Astrocyte (in vitro differentiated cells and primary cell): Measurements from ENCODE around the gene VSTM5. TPM values are rescaled to one million over a fixed set of nuclear protein-coding genes. Genes with fewer than 3 reads are reported as not detected.

Source experiments
- DNase-seq: peaks from one replicate; pipeline ENCODE4 v3.0.0-alpha.2; 2010; ENCODE audit warnings: low read depth
- FAIRE-seq: peaks from 2 replicates; lab custom pipeline; 2011; peaks lifted over from hg19 to GRCh38; lab: Jason Lieb, UNC
- H2AFZ ChIP-seq: 2 replicates; pipeline ENCODE4 v1.6.0; 2012; ENCODE audit warnings: low read depth, low read length, inconsistent platforms
- H3K27ac ChIP-seq: 2 replicates; pipeline ENCODE4 v1.5.1; 2011; ENCODE audit warnings: low read depth, low read length, inconsistent platforms
- H3K27me3 ChIP-seq: 2 replicates; pipeline ENCODE4 v1.6.0; 2011; ENCODE audit warnings: low read length, inconsistent platforms; ENCODE audit not compliant: insufficient read depth
- H3K36me3 ChIP-seq: 2 replicates; pipeline ENCODE4 v1.5.1; 2011; ENCODE audit warnings: low read length, inconsistent platforms; ENCODE audit not compliant: insufficient read depth
- H3K4me1 ChIP-seq: 2 replicates; pipeline ENCODE4 v1.5.1; 2011; ENCODE audit warnings: low read length, inconsistent platforms; ENCODE audit not compliant: insufficient read depth
- H3K4me2 ChIP-seq: 2 replicates; pipeline ENCODE4 v1.6.0; 2012; ENCODE audit warnings: low read length, inconsistent platforms
- H3K4me3 ChIP-seq: 2 replicates; pipeline ENCODE4 v1.5.1; 2011; ENCODE audit warnings: low read depth, mild to moderate bottlenecking, low read length, inconsistent platforms; ENCODE audit not compliant: insufficient read depth
- H3K79me2 ChIP-seq: 2 replicates; pipeline ENCODE4 v1.6.0; 2012; ENCODE audit warnings: mild to moderate bottlenecking, low read length, inconsistent platforms; ENCODE audit not compliant: insufficient read depth
- H3K9ac ChIP-seq: 2 replicates; pipeline ENCODE4 v1.6.0; 2012; ENCODE audit warnings: mild to moderate bottlenecking, low read length, inconsistent platforms
- H3K9me3 ChIP-seq: 2 replicates; pipeline ENCODE4 v1.5.1; 2012; ENCODE audit warnings: low read depth, mild to moderate bottlenecking, low read length, inconsistent platforms; ENCODE audit not compliant: insufficient read depth
- H4K20me1 ChIP-seq: 2 replicates; pipeline ENCODE4 v1.6.0; 2012; ENCODE audit warnings: low read length, inconsistent platforms; ENCODE audit not compliant: insufficient read depth
- H3K27ac Mint-ChIP-seq: one replicate; pipeline ENCODE4 v1.8.0; 2021; ENCODE audit warnings: mild to moderate bottlenecking, mixed read lengths; ENCODE audit not compliant: unreplicated experiment
- H3K27me3 Mint-ChIP-seq: one replicate; pipeline ENCODE4 v1.8.0; 2021; ENCODE audit warnings: low read depth, mixed read lengths; ENCODE audit not compliant: unreplicated experiment
- H3K36me3 Mint-ChIP-seq: one replicate; pipeline ENCODE4 v1.8.0; 2021; ENCODE audit warnings: low read depth, mixed read lengths; ENCODE audit not compliant: unreplicated experiment
- H3K4me1 Mint-ChIP-seq: one replicate; pipeline ENCODE4 v1.8.0; 2021; ENCODE audit warnings: low read depth, mixed read lengths; ENCODE audit not compliant: unreplicated experiment
- H3K4me3 Mint-ChIP-seq: one replicate; pipeline ENCODE4 v1.8.0; 2021; ENCODE audit warnings: mild to moderate bottlenecking, moderate library complexity, mixed read lengths; ENCODE audit not compliant: unreplicated experiment
- H3K9me3 Mint-ChIP-seq: one replicate; pipeline ENCODE4 v1.8.0; 2021; ENCODE audit warnings: mild to moderate bottlenecking, mixed read lengths; ENCODE audit not compliant: unreplicated experiment
- CTCF ChIP-seq: IDR thresholded peaks from 2 replicates; pipeline ENCODE4 v1.5.1; 2011; ENCODE audit warnings: low read depth, mild to moderate bottlenecking, inconsistent platforms, low read length, moderate library complexity; ENCODE audit not compliant: insufficient read depth
- EZH2 ChIP-seq: IDR thresholded peaks from 2 replicates; pipeline ENCODE4 v1.6.1; 2012; ENCODE audit warnings: mild to moderate bottlenecking, low read length, inconsistent platforms; ENCODE audit not compliant: insufficient read depth
- total RNA-seq: library from RNA; stranded (reverse); gene quantifications from 2 replicates; pipeline ENCODE4 v1.2.1, GENCODE V29; 2021

VSTM5 gene
- total RNA-seq, 1 donor from 2014 or later = 0.45 TPM

- FAIRE-seq = no peak
- Mint-ChIP-seq H3K27me3 (no peaks in the 10 kb centered on the region), H3K4me3 (no peak overlapping the region), H3K9me3 (peaks cover 6% of the 10 kb centered on the region), H3K27ac (no peak overlapping the region), H3K36me3 (no peaks in the 10 kb centered on the region), H3K4me1 (no peaks in the 10 kb centered on the region)
- Histone ChIP-seq H3K4me1 (no peaks in the 10 kb centered on the region), H3K4me3 (no peak overlapping the region), H3K9ac (no peak overlapping the region), H3K27me3 (no peaks in the 10 kb centered on the region), H3K4me2 (no peak overlapping the region), H3K36me3 (no peaks in the 10 kb centered on the region), H3K79me2 (no peaks in the 10 kb centered on the region), H2AFZ (no peak overlapping the region), H3K9me3 (no peaks in the 10 kb centered on the region), H4K20me1 (no peaks in the 10 kb centered on the region), H3K27ac (no peak overlapping the region)
- DNase-seq = no peak
- TF ChIP-seq EZH2 (no peak), CTCF (no peak)
Observed at GRCh38 chr11:93832780-93833179, 17.6 kb downstream of the VSTM5 start.

GRCh38 chr11:93831343-93832127, 18.9 kb downstream of the VSTM5 start:
- FAIRE-seq (no peak), DNase-seq (no peak)
- H3K9me3 Mint-ChIP-seq = peaks cover 6% of the 10 kb centered on the region
- H3K4me3 Mint-ChIP-seq = no peak overlapping the region
- no peak overlapping the region for H2AFZ ChIP-seq
- H3K9ac ChIP-seq = no peak overlapping the region
- H3K27ac ChIP-seq = no peak overlapping the region
- H3K27me3 ChIP-seq = no peaks in the 10 kb centered on the region
- TF ChIP-seq EZH2 (no peak), CTCF (no peak)
- no peaks in the 10 kb centered on the region for H3K27me3 Mint-ChIP-seq
- H3K79me2 ChIP-seq = no peaks in the 10 kb centered on the region
- no peaks in the 10 kb centered on the region for H3K4me1 Mint-ChIP-seq
- no peaks in the 10 kb centered on the region for H3K36me3 ChIP-seq
- H3K4me1 ChIP-seq = no peaks in the 10 kb centered on the region
- no peaks in the 10 kb centered on the region for H4K20me1 ChIP-seq
- no peak overlapping the region for H3K4me3 ChIP-seq
- H3K36me3 Mint-ChIP-seq = no peaks in the 10 kb centered on the region
- no peak overlapping the region for H3K4me2 ChIP-seq
- no peak overlapping the region for H3K27ac Mint-ChIP-seq
- H3K9me3 ChIP-seq = no peaks in the 10 kb centered on the region

- DNase-seq = no peak
Observed at GRCh38 chr11:93829598-93829997, 20.8 kb downstream of the VSTM5 start.

More at GRCh38 chr11:93829598-93829997, 20.8 kb downstream of the VSTM5 start:
- Mint-ChIP-seq H3K36me3 (no peaks in the 10 kb centered on the region), H3K27ac (no peak overlapping the region), H3K9me3 (peaks cover 6% of the 10 kb centered on the region), H3K27me3 (no peaks in the 10 kb centered on the region), H3K4me3 (no peak overlapping the region), H3K4me1 (no peaks in the 10 kb centered on the region)
- FAIRE-seq = no peak
- Histone ChIP-seq H3K36me3 (no peaks in the 10 kb centered on the region), H3K4me2 (no peak overlapping the region), H3K4me3 (no peak overlapping the region), H4K20me1 (no peaks in the 10 kb centered on the region), H3K9ac (no peak overlapping the region), H3K79me2 (no peaks in the 10 kb centered on the region), H3K9me3 (no peaks in the 10 kb centered on the region), H3K27me3 (no peaks in the 10 kb centered on the region), H3K4me1 (no peaks in the 10 kb centered on the region), H3K27ac (no peak overlapping the region), H2AFZ (no peak overlapping the region)
- TF ChIP-seq EZH2 (no peak), CTCF (no peak)
